Central memory CD8-positive, alpha-beta T cell (primary cell): ENCODE results near the gene PKD2L2.

Experiments used
- ATAC-seq: fragments of 150-1000 bp; cut with Tn5 transposase; replicated peaks from 2 replicates; pipeline ENCODE4 v1.10.0; 2022; ENCODE audit warnings: mild to moderate bottlenecking, moderate FRiP score, moderate number of reproducible peaks; ENCODE audit not compliant: poor library complexity, severe bottlenecking; ENCODE audit errors: extremely low read depth
- DNase-seq, 2 donors: peaks; one replicate each; pipeline ENCODE4 v3.0.0; 2021; ENCODE audit warnings: low spot score in 2 of 2
- H3K27ac Mint-ChIP-seq: one replicate; pipeline ENCODE4 v1.8.0; 2022; ENCODE audit warnings: low read depth, mild to moderate bottlenecking, moderate library complexity, mixed read lengths
- H3K27me3 Mint-ChIP-seq: one replicate; pipeline ENCODE4 v1.8.0; 2022; ENCODE audit warnings: mixed read lengths
- H3K36me3 Mint-ChIP-seq: one replicate; pipeline ENCODE4 v1.8.0; 2022; ENCODE audit warnings: mild to moderate bottlenecking, moderate library complexity, mixed read lengths; ENCODE audit not compliant: insufficient read depth
- H3K4me1 Mint-ChIP-seq: one replicate; pipeline ENCODE4 v1.8.0; 2022; ENCODE audit warnings: mixed read lengths
- H3K4me3 Mint-ChIP-seq: one replicate; pipeline ENCODE4 v1.8.0; 2022; ENCODE audit warnings: mild to moderate bottlenecking, moderate library complexity, mixed read lengths
- H3K9me3 Mint-ChIP-seq: one replicate; pipeline ENCODE4 v1.8.0; 2022; ENCODE audit warnings: mixed read lengths

PKD2L2 gene

GRCh38 chr5:137866541-137867388 is 22.5 kb upstream of the PKD2L2 start:
- DNase-seq = no peak
- H3K4me3 Mint-ChIP-seq = no peak overlapping the region
- peaks cover 3% of the 10 kb centered on the region for H3K36me3 Mint-ChIP-seq
- H3K4me1 Mint-ChIP-seq = peaks cover 8% of the 10 kb centered on the region
- peaks cover 4% of the 10 kb centered on the region for H3K27me3 Mint-ChIP-seq
- ATAC-seq = no peak
- H3K9me3 Mint-ChIP-seq = no peaks in the 10 kb centered on the region
- no peak overlapping the region for H3K27ac Mint-ChIP-seq

GRCh38 chr5:137867664-137868063 is 21.6 kb upstream of the PKD2L2 start, which contains the start of gene MYOT:
TSS of gene MYOT (plus strand) at chr5:137867860. CDS start at chr5:137870652, 2,792 bp downstream.
- Mint-ChIP-seq H3K4me3 (no peak within 1 kb of the TSS), H3K36me3 (peaks cover 3% of the 10 kb centered on the region), H3K27me3 (no peaks in the 10 kb centered on the region), H3K9me3 (no peaks in the 10 kb centered on the region), H3K27ac (no peak within 1 kb of the TSS), H3K4me1 (peaks cover 5% of the 10 kb centered on the region)
- DNase-seq = no peak
- no peak for ATAC-seq

- H3K4me1 Mint-ChIP-seq = peaks cover 5% of the 10 kb centered on the region
- H3K27me3 Mint-ChIP-seq = no peaks in the 10 kb centered on the region
- no peak for DNase-seq
- no peak overlapping the region for H3K4me3 Mint-ChIP-seq
- no peaks in the 10 kb centered on the region for H3K9me3 Mint-ChIP-seq
- ATAC-seq = no peak
- no peak overlapping the region for H3K27ac Mint-ChIP-seq
- peaks cover 3% of the 10 kb centered on the region for H3K36me3 Mint-ChIP-seq
Measured at GRCh38 chr5:137870647-137871339, 18.5 kb upstream of the PKD2L2 start.

- Mint-ChIP-seq H3K36me3 (peaks cover 3% of the 10 kb centered on the region), H3K4me1 (peaks cover 5% of the 10 kb centered on the region)
- ATAC-seq = no peak
Measured at GRCh38 chr5:137871571-137871970, 17.7 kb upstream of the PKD2L2 start.

GRCh38 chr5:137872466-137872865 is 16.8 kb upstream of the PKD2L2 start:
- Mint-ChIP-seq H3K9me3 (no peaks in the 10 kb centered on the region), H3K27me3 (no peaks in the 10 kb centered on the region), H3K36me3 (peaks cover 1% of the 10 kb centered on the region), H3K4me1 (peaks cover 5% of the 10 kb centered on the region), H3K27ac (no peak overlapping the region), H3K4me3 (no peak overlapping the region)
- DNase-seq (no peak), ATAC-seq (no peak)

More at GRCh38 chr5:137871571-137871970, 17.7 kb upstream of the PKD2L2 start:
- Mint-ChIP-seq H3K4me3 (no peak overlapping the region), H3K9me3 (no peaks in the 10 kb centered on the region), H3K27ac (no peak overlapping the region), H3K27me3 (no peaks in the 10 kb centered on the region)
- DNase-seq = no peak

GRCh38 chr5:137876101-137876500 is 13.2 kb upstream of the PKD2L2 start:
- no peaks in the 10 kb centered on the region for H3K9me3 Mint-ChIP-seq
- H3K27ac Mint-ChIP-seq = no peak overlapping the region
- peaks cover 2% of the 10 kb centered on the region for H3K36me3 Mint-ChIP-seq
- ATAC-seq = no peak
- H3K27me3 Mint-ChIP-seq = no peaks in the 10 kb centered on the region
- no peak overlapping the region for H3K4me3 Mint-ChIP-seq
- DNase-seq = no peak
- H3K4me1 Mint-ChIP-seq = no peaks in the 10 kb centered on the region

- no peaks in the 10 kb centered on the region for H3K9me3 Mint-ChIP-seq
- no peak overlapping the region for H3K27ac Mint-ChIP-seq
- ATAC-seq (no peak), DNase-seq (no peak)
- no peaks in the 10 kb centered on the region for H3K27me3 Mint-ChIP-seq
- no peak overlapping the region for H3K4me3 Mint-ChIP-seq
- H3K36me3 Mint-ChIP-seq = peaks cover 3% of the 10 kb centered on the region
- H3K4me1 Mint-ChIP-seq = no peaks in the 10 kb centered on the region
Measured at GRCh38 chr5:137880313-137880712, 8.9 kb upstream of the PKD2L2 start.

- Mint-ChIP-seq H3K27ac (peak overlapping the region; percentile 89), H3K36me3 (peaks cover 10% of the 10 kb centered on the region), H3K27me3 (no peaks in the 10 kb centered on the region), H3K9me3 (no peaks in the 10 kb centered on the region), H3K4me1 (peaks cover 18% of the 10 kb centered on the region), H3K4me3 (no peak overlapping the region)
- DNase-seq (no peak), ATAC-seq (no peak)
Measured at GRCh38 chr5:137887831-137888230, 1.4 kb upstream of the PKD2L2 start.

- Mint-ChIP-seq H3K9me3 (no peaks in the 10 kb centered on the region), H3K4me3 (peak overlapping the region; percentile 85), H3K27ac (peak overlapping the region; percentile 89), H3K36me3 (peaks cover 10% of the 10 kb centered on the region), H3K4me1 (peaks cover 18% of the 10 kb centered on the region), H3K27me3 (no peaks in the 10 kb centered on the region)
- DNase-seq (no peak), ATAC-seq (peak; percentile 2)
Measured at GRCh38 chr5:137888466-137888862, 793 bp upstream of the PKD2L2 start.

GRCh38 chr5:137890845-137891244 is 1.6 kb downstream of the PKD2L2 start:
- H3K9me3 Mint-ChIP-seq = no peaks in the 10 kb centered on the region

GRCh38 chr5:137891849-137892248 is 2.6 kb downstream of the PKD2L2 start:
- no peak for DNase-seq
- H3K27ac Mint-ChIP-seq = no peak overlapping the region
- H3K36me3 Mint-ChIP-seq = peaks cover 10% of the 10 kb centered on the region
- no peak for ATAC-seq
- no peaks in the 10 kb centered on the region for H3K9me3 Mint-ChIP-seq
- no peak overlapping the region for H3K4me3 Mint-ChIP-seq
- peaks cover 11% of the 10 kb centered on the region for H3K4me1 Mint-ChIP-seq
- no peaks in the 10 kb centered on the region for H3K27me3 Mint-ChIP-seq

More at GRCh38 chr5:137890845-137891244, 1.6 kb downstream of the PKD2L2 start:
- DNase-seq (no peak), ATAC-seq (no peak)
- H3K4me1 Mint-ChIP-seq = peaks cover 18% of the 10 kb centered on the region
- H3K36me3 Mint-ChIP-seq = peaks cover 10% of the 10 kb centered on the region
- H3K27ac Mint-ChIP-seq = no peak overlapping the region
- H3K27me3 Mint-ChIP-seq = no peaks in the 10 kb centered on the region
- H3K4me3 Mint-ChIP-seq = no peak overlapping the region

- Mint-ChIP-seq H3K4me3 (no peak overlapping the region), H3K27me3 (no peaks in the 10 kb centered on the region), H3K36me3 (no peaks in the 10 kb centered on the region), H3K27ac (no peak overlapping the region), H3K4me1 (no peaks in the 10 kb centered on the region), H3K9me3 (no peaks in the 10 kb centered on the region)
- DNase-seq = no peak
- ATAC-seq = no peak
Measured at GRCh38 chr5:137894586-137894985, 5.3 kb downstream of the PKD2L2 start.

GRCh38 chr5:137896560-137896959 is 7.3 kb downstream of the PKD2L2 start:
- Mint-ChIP-seq H3K9me3 (no peaks in the 10 kb centered on the region), H3K4me3 (no peak overlapping the region), H3K36me3 (no peaks in the 10 kb centered on the region), H3K27ac (no peak overlapping the region), H3K4me1 (no peaks in the 10 kb centered on the region), H3K27me3 (peaks cover 9% of the 10 kb centered on the region)
- DNase-seq (no peak), ATAC-seq (no peak)
